Skeletal muscle tissue (tissue), 5 donors: ENCODE measurements around the gene PEAR1. TPM values are rescaled to one million over a fixed set of nuclear protein-coding genes. Genes with fewer than 3 reads are reported as not detected.

Experiments used
- H3K27ac ChIP-seq: one replicate; pipeline ENCODE4 v1.7.0; 2013; ENCODE audit warnings: mild to moderate bottlenecking, low read depth, low read length, inconsistent platforms
- H3K27me3 ChIP-seq, 3 donors: one replicate each; pipeline ENCODE4 v1.7.0; 2013; ENCODE audit warnings: low read length in 3 of 3; ENCODE audit not compliant: control insufficient read depth in 3 of 3, insufficient read depth in 3 of 3
- H3K36me3 ChIP-seq, 3 donors: one replicate each; pipeline ENCODE4 v1.7.0; 2013; ENCODE audit warnings: low read length in 3 of 3; ENCODE audit not compliant: control insufficient read depth in 3 of 3, insufficient read depth in 3 of 3
- H3K4me1 ChIP-seq, 3 donors: one replicate each; pipeline ENCODE4 v1.7.0; 2013; ENCODE audit warnings: low read length in 3 of 3, mild to moderate bottlenecking in 3 of 3; ENCODE audit not compliant: control insufficient read depth in 3 of 3, insufficient read depth in 3 of 3
- H3K4me3 ChIP-seq, 3 donors: one replicate each; pipeline ENCODE4 v1.7.0; 2013; ENCODE audit warnings: low read length in 3 of 3
- H3K9ac ChIP-seq, 3 donors: one replicate each; pipeline ENCODE4 v1.7.0; 2013; ENCODE audit warnings: low read length in 3 of 3, mild to moderate bottlenecking in 3 of 3, moderate library complexity in 2 of 3, low read depth in 1 of 3
- H3K9me3 ChIP-seq, 3 donors: one replicate each; pipeline ENCODE4 v1.7.0; 2013; ENCODE audit warnings: low read length in 3 of 3; ENCODE audit not compliant: control insufficient read depth in 3 of 3
- small RNA-seq: library from RNA; depleted of rRNA; stranded (forward); fragments of <200 nt; gene quantifications from one replicate; pipeline ENCODE3, GENCODE V24; 2014
- total RNA-seq: library from RNA; depleted of rRNA; stranded (reverse); fragments of >200 nt; gene quantifications from one replicate; pipeline ENCODE4 v1.2.3, GENCODE V29; 2014
- donor health status: Osteomylitis.

PEAR1 gene
- total RNA-seq, 1 donor from 2014 or later, result 4.7 TPM

GRCh38 chr1:156964441-156964840 lies 70.9 kb downstream of the PEAR1 start:
- Histone ChIP-seq H3K9ac (no peak overlapping the region), H3K9me3 (no peaks in the 10 kb centered on the region), H3K4me3 (no peak overlapping the region), H3K27me3 (no peaks in the 10 kb centered on the region), H3K4me1 (peaks cover 0 to 3% (median 0%) of the 10 kb centered on the region in 3 donors), H3K36me3 (peaks cover 53 to 69% (median 58%) of the 10 kb centered on the region in 3 donors), H3K27ac (no peak overlapping the region)

Small RNAs within 50 kb of the gene (small RNA-seq; reads per million reads assigned to genes)
- gene MIR765, result 0.07 reads per million

Other genes starting within 250 kb of the PEAR1 start
- gene NES, start 216.3 kb upstream of the PEAR1 start, total RNA-seq, result 494 TPM
- 57.4 TPM for gene CRABP2, start 188.1 kb upstream of the PEAR1 start, total RNA-seq
- gene METTL25B, start 165.2 kb upstream of the PEAR1 start, total RNA-seq, result 4.2 TPM
- 5.2 TPM for gene ISG20L2, start 165.0 kb upstream of the PEAR1 start, total RNA-seq
- 36.5 TPM for gene MRPL24, start 152.6 kb upstream of the PEAR1 start, total RNA-seq
- gene HDGF, start 142.0 kb upstream of the PEAR1 start, total RNA-seq, result 61.6 TPM
- gene PRCC, start 126.2 kb upstream of the PEAR1 start, total RNA-seq, result 9.9 TPM
- not detected for gene SH2D2A, start 76.9 kb upstream of the PEAR1 start, total RNA-seq
- gene INSRR, start 34.6 kb upstream of the PEAR1 start, total RNA-seq, result 0.52 TPM
- 0.52 TPM for gene NTRK1, start 32.9 kb upstream of the PEAR1 start, total RNA-seq
- gene LRRC71, start 26.9 kb downstream of the PEAR1 start, total RNA-seq, result not detected
- 24.0 TPM for gene ARHGEF11, start 152.0 kb downstream of the PEAR1 start, total RNA-seq
- gene ETV3L, start 206.1 kb downstream of the PEAR1 start, total RNA-seq, result not detected
- gene ETV3, start 244.7 kb downstream of the PEAR1 start, total RNA-seq, result 14.6 TPM